NB4 (cell line): ENCODE results near the gene CHST9.

Source experiments
- DNase-seq: peaks from one replicate; pipeline ENCODE4 v3.0.0; 2010; ENCODE audit warnings: low read depth
- H3K4me3 ChIP-seq: one replicate; pipeline ENCODE4 v1.5.1; 2011; ENCODE audit warnings: mild to moderate bottlenecking, low read depth, low read length, moderate library complexity
- CTCF ChIP-seq: IDR thresholded peaks from one replicate; pipeline ENCODE4 v1.5.1; 2012; ENCODE audit warnings: low read depth, low read length
- MYC ChIP-seq: IDR thresholded peaks from 2 replicates; pipeline ENCODE4 v1.6.1; 2011; ENCODE audit warnings: low read depth, low read length
- POLR2A ChIP-seq: IDR thresholded peaks from 2 replicates; pipeline ENCODE4 v1.6.1; 2011; ENCODE audit warnings: mild to moderate bottlenecking; ENCODE audit not compliant: insufficient read length; ENCODE audit errors: extremely low read depth
- TF ChIP-seq, protein P1 (sequence below): IDR thresholded peaks from 2 replicates; pipeline ENCODE4 v1.6.1; 2011; ENCODE audit warnings: low read depth, low read length

Gene CHST9

DNA sequence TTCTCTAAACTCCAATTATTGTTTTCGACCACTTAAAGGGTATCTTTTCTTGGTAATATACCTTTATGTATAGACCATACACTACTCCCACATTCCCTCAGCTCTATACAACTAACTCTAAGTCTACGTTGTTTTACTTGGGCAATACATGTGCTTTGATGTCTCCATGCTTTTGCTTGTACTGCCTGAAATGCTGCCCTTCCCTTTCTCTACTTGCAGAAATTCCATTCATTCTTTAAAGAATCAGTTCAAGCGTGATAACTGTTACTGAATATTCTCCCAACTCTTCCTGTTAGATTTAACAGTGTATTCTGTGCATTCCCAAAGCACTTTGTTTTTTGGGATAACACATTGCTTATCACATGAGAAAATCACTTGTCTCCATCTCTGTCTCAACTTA is 162.6 kb downstream of the CHST9 start:
- no peak for TF ChIP-seq CTCF
- TF ChIP-seq, protein P1, sequence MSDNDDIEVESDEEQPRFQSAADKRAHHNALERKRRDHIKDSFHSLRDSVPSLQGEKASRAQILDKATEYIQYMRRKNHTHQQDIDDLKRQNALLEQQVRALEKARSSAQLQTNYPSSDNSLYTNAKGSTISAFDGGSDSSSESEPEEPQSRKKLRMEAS: no peak
- no peak for TF ChIP-seq POLR2A
- no peak for TF ChIP-seq MYC
- no peak for DNase-seq
- H3K4me3 ChIP-seq: no peak overlapping the region

DNA sequence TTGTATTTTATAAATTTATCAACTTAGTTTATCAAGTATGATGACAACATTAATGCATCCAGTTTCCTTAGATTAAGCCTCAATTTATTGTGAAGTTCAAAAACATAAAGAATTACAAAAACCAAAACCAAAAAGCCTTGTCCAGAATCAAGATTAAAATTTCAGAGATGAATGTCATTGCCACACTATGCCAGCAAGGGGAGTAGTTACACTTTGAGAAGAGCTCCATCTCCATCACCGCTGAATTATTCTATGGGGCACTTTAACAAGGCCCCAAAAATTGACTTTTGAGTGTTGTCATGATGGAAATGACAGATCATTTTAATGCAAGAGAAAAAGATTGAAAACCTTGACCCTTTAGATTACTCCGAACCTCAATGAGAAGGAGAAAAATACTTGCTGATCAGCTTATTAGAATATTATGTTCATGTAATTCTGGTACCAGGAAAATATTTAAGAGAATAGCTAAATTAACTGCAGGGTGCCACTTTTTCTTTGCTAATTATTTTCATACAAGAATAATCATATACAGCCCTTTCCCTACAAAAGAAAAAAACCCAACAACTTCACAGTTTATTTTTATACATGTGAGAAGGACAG is 167.1 kb downstream of the CHST9 start:
- H3K4me3 ChIP-seq: no peak overlapping the region
- peak; percentile 50 for TF ChIP-seq CTCF
- TF ChIP-seq, protein P1: no peak
- TF ChIP-seq POLR2A: no peak
- peak; percentile 25 for DNase-seq

- no peak overlapping the region for H3K4me3 ChIP-seq
- no peak for DNase-seq
- TF ChIP-seq MYC: no peak
- TF ChIP-seq, protein P1: no peak
- TF ChIP-seq CTCF: no peak
- TF ChIP-seq POLR2A: no peak
Observed at GRCh38 chr18:27014841-27015240, 170.3 kb downstream of the CHST9 start.

- no peak for DNase-seq
- TF ChIP-seq MYC (no peak), POLR2A (no peak), CTCF (no peak)
- TF ChIP-seq, protein P1: no peak
- no peak overlapping the region for H3K4me3 ChIP-seq
Observed at GRCh38 chr18:27010784-27011183, 174.3 kb downstream of the CHST9 start.

DNA sequence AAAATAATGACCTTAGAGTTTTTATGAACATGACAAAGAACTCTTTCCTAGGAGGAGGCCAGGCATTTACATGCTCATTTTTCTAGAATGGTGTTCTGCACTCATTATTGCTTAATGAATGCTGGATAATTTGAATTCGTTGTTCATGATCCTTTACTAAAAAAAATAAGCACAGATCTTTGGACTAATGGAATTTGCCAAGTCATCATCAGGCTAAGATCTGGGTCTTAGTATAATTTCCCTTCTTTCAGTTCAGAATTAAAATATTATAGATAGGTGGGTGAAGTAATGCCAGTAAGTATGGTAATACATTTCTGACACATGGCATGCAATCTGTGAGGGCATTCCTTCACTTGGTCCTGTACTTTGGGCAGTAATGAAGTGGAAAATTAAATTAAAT is 175.8 kb downstream of the CHST9 start:
- no peak for DNase-seq
- TF ChIP-seq, protein P1: no peak
- no peak overlapping the region for H3K4me3 ChIP-seq

- DNase-seq: no peak
- no peak overlapping the region for H3K4me3 ChIP-seq
- TF ChIP-seq, protein P1: no peak
- TF ChIP-seq MYC: no peak
- no peak for TF ChIP-seq POLR2A
- TF ChIP-seq CTCF: no peak
Observed at GRCh38 chr18:27008575-27008974, 176.5 kb downstream of the CHST9 start.
